ENCODE measurements around the gene DEGS1. TPM values are rescaled to one million over a fixed set of nuclear protein-coding genes. Genes with fewer than 3 reads are reported as not detected.

Gene DEGS1
- total RNA-seq, 1 experiment from 2014 or later: 20.0 TPM

DNA sequence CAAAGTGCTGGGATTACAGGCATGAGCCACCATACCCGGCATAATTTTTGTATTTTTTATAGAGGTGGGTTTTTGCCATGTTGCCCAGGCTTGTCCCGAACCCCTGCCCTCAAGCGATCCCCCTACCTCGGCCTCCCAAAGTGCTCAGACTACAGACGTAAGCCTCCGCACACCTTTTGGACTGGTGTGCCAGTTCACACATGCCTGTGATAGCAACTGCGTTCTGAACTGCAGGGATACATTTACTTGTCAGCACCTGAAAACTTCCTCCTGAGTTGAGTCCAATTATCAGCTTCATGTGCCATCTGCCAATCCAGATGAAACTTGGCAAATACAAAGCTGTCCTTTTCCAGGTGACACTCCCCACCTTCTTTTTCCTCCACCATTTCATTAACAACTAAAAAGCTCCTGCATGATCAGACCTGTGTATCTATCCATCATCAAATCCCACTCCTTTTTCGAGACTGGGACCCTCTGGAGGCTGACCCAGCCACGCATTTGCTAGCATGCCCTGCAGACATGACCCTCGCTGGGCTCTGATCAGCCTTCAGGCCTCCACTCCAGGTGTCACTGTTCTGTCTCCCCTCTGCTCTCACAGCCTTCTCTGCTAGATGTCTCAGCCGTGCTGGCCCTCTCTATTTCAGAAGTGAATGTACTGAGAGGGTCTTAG is 2.1 kb upstream of the DEGS1 start:
- Histone ChIP-seq H3K9me3 (ENCODE audit: insufficient read depth, low read depth) (no peaks in the 10 kb centered on the region), H3K36me3 (ENCODE audit: low read depth) (no peaks in the 10 kb centered on the region), H3K4me3 (no peak overlapping the region), H3F3A (ENCODE audit: insufficient read depth, low read depth) (peaks cover 26% of the 10 kb centered on the region), H4K20me1 (ENCODE audit: insufficient read depth) (no peaks in the 10 kb centered on the region), H3K9me2 (ENCODE audit: insufficient read depth) (no peaks in the 10 kb centered on the region), H3K79me2 (ENCODE audit: low read depth) (peaks cover 10% of the 10 kb centered on the region; the same call in 1 of the 2 replicates), H3K27me3 (ENCODE audit: insufficient read depth, low read depth) (no peaks in the 10 kb centered on the region), H3K4me2 (no peak overlapping the region), H2AFZ (no peak overlapping the region), H3K4me1 (replicated peaks; ENCODE audit: insufficient read depth) (peaks cover 15% of the 10 kb centered on the region), H3K27ac (no peak overlapping the region)
- TF ChIP-seq, protein P1, sequence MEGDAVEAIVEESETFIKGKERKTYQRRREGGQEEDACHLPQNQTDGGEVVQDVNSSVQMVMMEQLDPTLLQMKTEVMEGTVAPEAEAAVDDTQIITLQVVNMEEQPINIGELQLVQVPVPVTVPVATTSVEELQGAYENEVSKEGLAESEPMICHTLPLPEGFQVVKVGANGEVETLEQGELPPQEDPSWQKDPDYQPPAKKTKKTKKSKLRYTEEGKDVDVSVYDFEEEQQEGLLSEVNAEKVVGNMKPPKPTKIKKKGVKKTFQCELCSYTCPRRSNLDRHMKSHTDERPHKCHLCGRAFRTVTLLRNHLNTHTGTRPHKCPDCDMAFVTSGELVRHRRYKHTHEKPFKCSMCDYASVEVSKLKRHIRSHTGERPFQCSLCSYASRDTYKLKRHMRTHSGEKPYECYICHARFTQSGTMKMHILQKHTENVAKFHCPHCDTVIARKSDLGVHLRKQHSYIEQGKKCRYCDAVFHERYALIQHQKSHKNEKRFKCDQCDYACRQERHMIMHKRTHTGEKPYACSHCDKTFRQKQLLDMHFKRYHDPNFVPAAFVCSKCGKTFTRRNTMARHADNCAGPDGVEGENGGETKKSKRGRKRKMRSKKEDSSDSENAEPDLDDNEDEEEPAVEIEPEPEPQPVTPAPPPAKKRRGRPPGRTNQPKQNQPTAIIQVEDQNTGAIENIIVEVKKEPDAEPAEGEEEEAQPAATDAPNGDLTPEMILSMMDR (conservative IDR thresholded peaks at IDR 0.05): no peak
- no TSS peak for BruUV-seq (replicated peaks)
- CTCF ChIA-PET: no interaction called here
- POLR2A ChIA-PET (ENCODE audit: unreplicated experiment): no interaction called here
- DNase-seq: no peak
- intact Hi-C loops (cut with micrococcal nuclease; ENCODE audit: unreplicated experiment): no loop called here

DNA sequence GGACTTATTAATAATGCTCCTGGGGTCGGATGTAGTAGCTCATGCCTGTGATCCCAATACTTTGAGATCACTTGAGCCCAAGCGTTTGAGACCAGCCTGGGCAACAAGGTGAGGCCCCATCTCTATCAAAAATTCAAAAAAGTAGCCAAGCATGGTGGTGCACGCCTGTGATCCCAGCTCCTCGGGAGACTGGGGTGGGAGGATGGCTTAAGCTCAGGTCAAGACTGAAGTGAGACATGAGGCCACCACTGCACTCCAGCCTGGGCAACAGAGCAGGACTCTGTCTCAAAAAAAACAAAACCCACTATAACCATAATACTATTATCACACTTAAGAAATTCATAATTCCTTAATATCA is 1.6 kb upstream of the DEGS1 start:
- H3F3A ChIP-seq (ENCODE audit: insufficient read depth, low read depth): peaks cover 26% of the 10 kb centered on the region
- no peaks in the 10 kb centered on the region for H3K36me3 ChIP-seq (ENCODE audit: low read depth)
- intact Hi-C loops (cut with micrococcal nuclease; ENCODE audit: unreplicated experiment): no loop called here
- ChIA-PET POLR2A (ENCODE audit: unreplicated experiment) (no interaction called here), CTCF (no interaction called here)
- no peaks in the 10 kb centered on the region for H3K27me3 ChIP-seq (ENCODE audit: insufficient read depth, low read depth)
- no peaks in the 10 kb centered on the region for H4K20me1 ChIP-seq (ENCODE audit: insufficient read depth)
- no peak overlapping the region for H2AFZ ChIP-seq
- no TSS peak for BruUV-seq (replicated peaks)
- TF ChIP-seq EZH2 (IDR thresholded peaks at IDR 0.05; ENCODE audit: low read depth): no peak
- TF ChIP-seq, protein P1 (conservative IDR thresholded peaks at IDR 0.05): no peak
- no peak overlapping the region for H3K4me3 ChIP-seq
- no peaks in the 10 kb centered on the region for H3K9me3 ChIP-seq (ENCODE audit: insufficient read depth, low read depth)
- H3K9me2 ChIP-seq (ENCODE audit: insufficient read depth): no peaks in the 10 kb centered on the region
- peak overlapping the region; percentile 82; the same call in 1 of the 2 replicates for H3K27ac ChIP-seq
- H3K79me2 ChIP-seq (ENCODE audit: low read depth): peaks cover 13% of the 10 kb centered on the region; the same call in 1 of the 2 replicates
- no peak for DNase-seq
- peaks cover 15% of the 10 kb centered on the region for H3K4me1 ChIP-seq (replicated peaks; ENCODE audit: insufficient read depth)
- peak overlapping the region; percentile 79; the same call in 1 of the 2 replicates for H3K4me2 ChIP-seq

DNA sequence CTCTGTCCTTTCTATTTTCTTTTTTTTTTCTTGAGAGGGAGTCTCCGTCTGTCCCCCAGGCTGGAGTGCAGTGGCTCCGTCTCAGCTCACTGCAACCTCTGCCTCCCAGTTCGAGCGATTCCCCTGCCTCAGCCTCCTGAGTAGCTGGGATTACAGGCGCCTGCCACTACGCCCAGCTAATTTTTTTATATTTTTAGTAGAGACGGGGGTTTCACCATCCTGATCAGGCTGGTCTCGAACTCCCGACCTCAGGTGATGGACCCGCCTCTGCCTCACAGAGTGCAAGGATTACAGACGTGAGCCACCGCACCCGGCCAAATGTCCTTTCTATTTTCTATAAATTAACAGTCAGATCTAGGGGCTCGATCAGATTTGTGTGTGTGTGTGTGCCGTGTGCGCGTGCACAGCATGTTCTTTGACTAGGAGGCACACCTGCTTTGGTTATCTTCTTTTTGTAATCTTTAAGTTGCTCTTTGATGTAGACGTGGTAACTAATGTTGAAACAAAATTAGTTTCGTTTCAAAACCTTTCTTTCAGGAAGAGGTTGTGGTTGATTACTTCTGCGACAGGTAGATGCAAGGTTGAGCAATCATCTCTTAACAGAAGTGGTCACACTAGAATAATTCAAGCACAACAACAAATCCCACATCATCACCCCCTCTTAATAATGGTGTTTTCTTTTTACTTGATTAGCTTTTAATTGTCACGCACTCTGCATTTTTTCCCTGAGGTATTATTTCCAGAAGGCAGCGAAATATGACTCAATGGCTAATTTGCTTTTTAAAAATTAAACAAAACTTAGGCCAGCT is 779 bp upstream of the DEGS1 start:
- POLR2A ChIA-PET (ENCODE audit: unreplicated experiment): interaction anchor here (0.7 to 0.8 kb wide), 3 partner anchors 30 to 66 kb away, joined by 3 to 4 read pairs (median 3); no protein-coding TSS in a partner anchor
- H3K79me2 ChIP-seq (ENCODE audit: low read depth): peaks cover 15% of the 10 kb centered on the region; the same call in 1 of the 2 replicates
- no peaks in the 10 kb centered on the region for H3K36me3 ChIP-seq (ENCODE audit: low read depth)
- no peaks in the 10 kb centered on the region for H4K20me1 ChIP-seq (ENCODE audit: insufficient read depth)
- TF ChIP-seq EZH2 (IDR thresholded peaks at IDR 0.05; ENCODE audit: low read depth): no peak
- TF ChIP-seq, protein P1 (conservative IDR thresholded peaks at IDR 0.05): no peak
- peak overlapping the region; percentile 79 for H3K4me2 ChIP-seq
- no peaks in the 10 kb centered on the region for H3K9me3 ChIP-seq (ENCODE audit: insufficient read depth, low read depth)
- no peaks in the 10 kb centered on the region for H3K27me3 ChIP-seq (ENCODE audit: insufficient read depth, low read depth)
- intact Hi-C loops (cut with micrococcal nuclease; ENCODE audit: unreplicated experiment): no loop called here
- H3K27ac ChIP-seq: peak overlapping the region; percentile 82
- peak overlapping the region; percentile 75 for H3K4me3 ChIP-seq
- CTCF ChIA-PET: no interaction called here
- peak overlapping the region; percentile 99 for H2AFZ ChIP-seq
- peaks cover 15% of the 10 kb centered on the region for H3K4me1 ChIP-seq (replicated peaks; ENCODE audit: insufficient read depth)
- peaks cover 26% of the 10 kb centered on the region for H3F3A ChIP-seq (ENCODE audit: insufficient read depth, low read depth)
- no peaks in the 10 kb centered on the region for H3K9me2 ChIP-seq (ENCODE audit: insufficient read depth)
- DNase-seq: peak in 1 of 2 experiments; percentile 84
- TSS peak; percentile 91 for BruUV-seq (replicated peaks)
